ENCODE measurements around the gene IGLL1.

DNA sequence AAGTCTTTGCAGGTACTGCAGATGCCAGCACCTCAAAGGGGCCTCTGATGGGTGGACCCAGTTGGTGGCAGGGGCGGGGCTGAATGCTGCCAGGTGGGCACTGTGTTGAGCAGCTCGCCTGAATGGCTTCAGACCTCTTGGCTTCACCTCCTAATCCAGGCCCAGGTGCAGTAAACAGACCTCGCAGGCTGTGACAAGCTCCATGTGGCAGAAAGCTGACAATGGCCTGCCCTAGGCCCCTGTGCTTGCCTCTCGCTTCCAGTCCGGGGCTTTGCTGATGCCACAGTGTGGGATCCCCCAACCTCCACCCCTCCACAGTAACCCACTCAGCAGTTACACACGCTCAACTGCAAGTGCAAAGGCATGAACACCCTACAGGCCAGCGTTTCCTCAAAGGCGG is 9.4 kb downstream of the IGLL1 start:
- TF ChIP-seq, protein P1, sequence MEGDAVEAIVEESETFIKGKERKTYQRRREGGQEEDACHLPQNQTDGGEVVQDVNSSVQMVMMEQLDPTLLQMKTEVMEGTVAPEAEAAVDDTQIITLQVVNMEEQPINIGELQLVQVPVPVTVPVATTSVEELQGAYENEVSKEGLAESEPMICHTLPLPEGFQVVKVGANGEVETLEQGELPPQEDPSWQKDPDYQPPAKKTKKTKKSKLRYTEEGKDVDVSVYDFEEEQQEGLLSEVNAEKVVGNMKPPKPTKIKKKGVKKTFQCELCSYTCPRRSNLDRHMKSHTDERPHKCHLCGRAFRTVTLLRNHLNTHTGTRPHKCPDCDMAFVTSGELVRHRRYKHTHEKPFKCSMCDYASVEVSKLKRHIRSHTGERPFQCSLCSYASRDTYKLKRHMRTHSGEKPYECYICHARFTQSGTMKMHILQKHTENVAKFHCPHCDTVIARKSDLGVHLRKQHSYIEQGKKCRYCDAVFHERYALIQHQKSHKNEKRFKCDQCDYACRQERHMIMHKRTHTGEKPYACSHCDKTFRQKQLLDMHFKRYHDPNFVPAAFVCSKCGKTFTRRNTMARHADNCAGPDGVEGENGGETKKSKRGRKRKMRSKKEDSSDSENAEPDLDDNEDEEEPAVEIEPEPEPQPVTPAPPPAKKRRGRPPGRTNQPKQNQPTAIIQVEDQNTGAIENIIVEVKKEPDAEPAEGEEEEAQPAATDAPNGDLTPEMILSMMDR (IDR thresholded peaks at IDR 0.05; ENCODE audit: low read depth, low read length, missing input control), result no peak
- TF ChIP-seq EGR1 (IDR thresholded peaks at IDR 0.05; ENCODE audit: low read depth in 2 of 2), result no peak
- TF ChIP-seq REST (IDR thresholded peaks at IDR 0.05), result no peak
- no peak for TF ChIP-seq GABPA (IDR thresholded peaks at IDR 0.05 in 1 of 2, conservative IDR thresholded peaks at IDR 0.05 in 1 of 2)
- no peak for TF ChIP-seq YY1 (IDR thresholded peaks at IDR 0.05)
- TF ChIP-seq, protein P2, sequence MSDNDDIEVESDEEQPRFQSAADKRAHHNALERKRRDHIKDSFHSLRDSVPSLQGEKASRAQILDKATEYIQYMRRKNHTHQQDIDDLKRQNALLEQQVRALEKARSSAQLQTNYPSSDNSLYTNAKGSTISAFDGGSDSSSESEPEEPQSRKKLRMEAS (IDR thresholded peaks at IDR 0.05), result no peak
- no peak for TF ChIP-seq JUND (IDR thresholded peaks at IDR 0.05)
- TF ChIP-seq RXRA (IDR thresholded peaks at IDR 0.05), result no peak
- TF ChIP-seq SP1 (IDR thresholded peaks at IDR 0.05), result no peak
- TF ChIP-seq FOXA1 (IDR thresholded peaks at IDR 0.05), result no peak
- TF ChIP-seq ZBTB33 (IDR thresholded peaks at IDR 0.05), result no peak
- TF ChIP-seq RAD21 (IDR thresholded peaks at IDR 0.05), result no peak

All from liver (tissue), 3 donors.